C1 segment of cervical spinal cord (tissue), 14 donors: ENCODE measurements around the gene MGAT2.
A peak's percentile ranks its signal among the peaks of the same experiment; 100 is the strongest.
"Not testable (repeated sequence)": the region's sequence is repeated elsewhere in the genome, so short reads cannot be mapped to it uniquely, and the experiment has no call there.

ENCODE experiments used
- DNase-seq, 14 donors: peaks; one replicate each; lab custom pipeline; 2025; lab: John Stamatoyannopoulos, UW

MGAT2 gene

DNA sequence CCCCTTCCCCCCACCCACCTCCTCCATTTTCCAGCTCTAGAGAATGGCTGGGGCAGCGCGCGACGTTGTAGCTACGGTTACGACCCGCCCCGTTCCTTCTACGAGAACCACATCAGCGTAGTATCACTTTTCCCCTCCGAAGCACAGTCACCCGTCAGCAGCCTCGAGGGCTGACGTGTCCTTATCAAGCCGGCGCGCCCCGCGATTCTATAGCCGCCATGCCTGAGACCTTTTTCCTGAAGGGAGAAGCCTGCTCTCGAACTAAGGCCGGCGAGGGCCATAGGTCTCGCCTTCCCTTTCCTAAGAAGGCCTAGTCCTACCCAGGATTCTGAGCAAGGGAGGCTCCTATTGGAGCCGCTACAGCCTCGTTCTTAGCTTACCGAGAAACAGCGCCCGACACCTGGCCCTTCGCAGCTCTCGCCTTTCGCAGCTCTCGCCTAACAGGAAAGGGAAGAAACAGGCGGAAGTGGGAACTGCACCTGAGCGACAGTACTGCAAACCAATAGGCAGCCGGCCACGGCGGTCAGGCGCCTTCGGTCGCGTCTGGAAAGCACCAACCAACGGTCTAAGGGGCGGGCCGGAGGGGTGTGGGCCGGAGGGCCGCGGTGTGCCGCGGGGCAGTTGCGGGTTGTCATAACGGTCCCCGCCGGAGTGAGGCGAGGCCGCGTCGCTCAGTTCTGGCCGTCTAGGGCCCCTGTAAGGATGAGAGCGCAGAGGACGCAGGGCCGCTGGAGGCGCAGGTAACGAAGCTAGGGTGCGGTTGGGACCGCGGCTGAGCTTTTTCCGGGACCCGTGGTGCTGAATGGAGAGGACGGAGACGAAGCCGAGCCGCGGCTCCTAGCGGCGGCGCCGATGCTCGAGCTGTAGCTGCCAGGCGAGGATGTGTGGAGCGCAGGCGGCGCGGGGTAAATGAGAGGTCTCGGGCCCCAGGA is at the start of gene MGAT2, which contains the start of gene RPL36AL:
MGAT2 (plus strand) TSS at position 618 of the 932 bp plus-strand sequence. CDS start 470 bp downstream, outside the sequence.
RPL36AL (minus strand) TSS at position 445 of the 932 bp plus-strand sequence. CDS start 1,522 bp downstream, outside the sequence.
- peak; percentile 77 to 99 (median 96) for DNase-seq

DNA sequence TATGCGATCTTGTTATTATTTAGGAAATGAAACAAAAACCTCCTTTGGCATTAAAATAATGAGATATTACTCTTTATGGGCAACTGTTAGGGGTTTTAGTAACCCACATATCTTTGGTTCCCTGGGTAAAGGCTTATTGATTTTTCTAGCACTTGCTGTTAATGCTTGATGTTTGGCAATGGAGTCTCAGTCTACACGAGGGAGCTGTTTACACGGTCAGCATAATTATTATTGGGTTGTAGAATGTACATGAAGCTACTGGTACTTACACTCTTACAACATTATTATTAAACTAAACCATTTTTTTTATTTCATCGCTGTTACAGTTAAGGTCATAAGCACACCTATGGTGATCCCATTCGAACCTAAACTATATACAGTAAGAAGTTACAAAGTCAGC is 46.6 kb upstream of the MGAT2 start:
- no peak for DNase-seq

DNA sequence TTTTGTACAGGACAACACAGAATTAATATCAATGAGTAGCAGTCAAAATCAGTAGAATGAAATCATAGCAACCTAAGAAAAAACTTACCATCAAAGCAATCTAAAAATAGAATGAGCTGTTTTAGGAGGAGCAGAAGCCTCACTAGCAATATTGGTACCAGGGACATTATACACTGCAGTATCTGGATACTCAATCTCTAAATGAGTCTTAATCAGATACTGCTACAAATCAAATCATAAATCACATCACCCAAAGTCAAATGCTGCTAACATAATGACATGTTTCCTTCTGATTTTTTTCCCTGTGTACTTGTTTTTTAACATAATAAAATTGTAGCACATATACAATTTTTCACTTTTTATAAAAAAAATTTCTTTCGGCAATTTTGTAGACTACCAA is 42.5 kb upstream of the MGAT2 start:
- DNase-seq, result no peak

- no peak for DNase-seq
Measured at GRCh38 chr14:49579841-49580240, 40.8 kb upstream of the MGAT2 start.

DNA sequence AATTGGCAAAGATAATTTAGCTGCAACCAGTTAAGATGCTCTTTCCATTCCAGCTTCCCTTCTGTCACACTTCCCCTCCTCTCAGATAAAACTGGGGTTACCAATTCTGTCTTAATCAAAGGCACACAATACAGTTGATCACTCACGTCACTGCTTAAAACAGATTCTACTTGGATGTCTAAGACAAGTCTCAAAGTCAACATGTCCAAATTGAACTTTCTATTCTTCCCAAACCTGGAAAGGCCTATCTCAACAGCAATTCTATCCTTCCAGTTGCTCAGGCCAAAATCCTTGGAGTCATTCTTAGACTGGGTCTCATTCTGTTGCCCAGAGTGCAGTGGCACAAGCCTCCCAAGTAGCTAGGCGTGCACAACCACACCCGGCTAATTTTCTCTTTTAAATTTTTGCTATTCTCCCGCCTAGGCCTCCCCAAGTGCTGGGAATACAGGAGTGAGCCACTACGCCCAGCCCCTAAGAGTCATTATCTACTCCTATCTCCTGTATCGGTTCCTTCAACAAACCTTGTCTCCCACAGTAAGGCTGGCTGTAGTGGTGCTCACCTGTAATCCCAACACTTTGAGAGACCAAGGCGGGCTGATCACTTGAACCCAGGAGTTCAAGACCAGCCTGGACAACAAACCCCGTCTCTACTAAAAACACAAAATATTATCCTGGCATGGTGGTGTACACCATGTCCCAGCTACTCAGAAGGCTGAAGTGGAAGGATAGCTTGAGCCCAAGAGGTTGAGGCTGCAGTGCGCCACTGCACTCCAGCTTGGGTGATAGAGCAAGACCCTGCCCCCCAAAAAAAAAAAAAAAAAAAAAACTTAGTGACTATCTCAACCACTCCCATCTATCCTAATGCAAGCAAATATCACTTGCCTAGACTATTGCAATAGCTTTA is 39.1 kb upstream of the MGAT2 start:
- no peak for DNase-seq

- DNase-seq, result no peak
Measured at GRCh38 chr14:49582113-49582977, 38.3 kb upstream of the MGAT2 start.

DNA sequence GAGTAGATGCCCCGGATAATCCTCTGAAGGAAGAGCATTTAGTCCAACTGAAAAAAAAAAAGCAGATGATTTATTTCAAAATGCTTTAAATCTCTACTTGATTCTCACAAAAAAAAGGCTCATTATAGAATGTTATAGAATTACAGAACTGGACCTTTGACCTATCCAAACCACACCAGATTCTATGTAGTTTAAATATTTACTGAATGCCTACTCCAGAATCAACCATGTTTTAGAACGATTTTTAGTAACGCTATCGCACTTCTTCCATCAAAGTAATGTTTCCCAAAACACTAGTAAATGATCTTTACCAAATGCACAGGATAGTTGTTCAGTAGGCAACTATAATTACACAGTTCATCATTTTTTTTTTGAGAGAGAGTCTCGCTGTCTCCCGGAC is 37.0 kb upstream of the MGAT2 start:
- no peak for DNase-seq

GRCh38 chr14:49584058-49584457 is 36.5 kb upstream of the MGAT2 start:
- DNase-seq, result peak in 1 of 14 donors; percentile 1

DNA sequence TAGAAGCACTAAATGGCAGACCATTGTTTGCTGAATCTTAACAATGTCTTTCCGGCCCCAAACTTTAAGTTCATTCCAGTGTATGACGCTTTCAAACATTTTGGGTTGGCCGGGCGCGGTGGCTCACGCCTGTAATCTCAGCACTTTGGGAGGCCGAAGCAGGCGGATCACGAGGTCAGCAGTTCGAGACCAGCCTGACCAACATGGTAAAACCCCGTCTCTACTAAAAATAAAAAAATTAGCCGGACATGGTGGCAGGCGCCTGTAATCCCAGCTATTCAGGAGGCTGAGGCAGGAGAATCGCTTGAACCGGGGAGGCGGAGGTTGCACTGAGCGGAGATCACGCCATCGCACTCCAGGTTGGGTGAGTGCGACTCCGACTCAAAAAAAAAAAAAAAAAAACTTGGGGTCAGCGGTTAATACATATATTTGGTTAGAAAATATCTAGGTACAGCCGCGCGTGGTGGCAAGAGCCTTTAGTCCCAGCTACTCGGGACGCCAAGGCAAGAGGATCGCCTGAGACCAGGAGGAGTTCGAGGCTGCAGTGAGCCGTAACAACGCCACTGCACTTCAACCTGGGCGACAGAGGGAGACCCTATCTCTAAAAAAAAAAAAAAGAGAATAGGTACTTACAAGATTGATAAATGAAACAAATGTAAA is 35.5 kb upstream of the MGAT2 start:
- not testable (repeated sequence) for DNase-seq

GRCh38 chr14:49585803-49586672 is 34.6 kb upstream of the MGAT2 start, which contains the start of gene RPS29:
Gene RPS29, minus strand, starts transcription at chr14:49586380. Its CDS starts 34 bp downstream, at chr14:49586346.
- DNase-seq, result peak; percentile 71 to 98 (median 96)

- DNase-seq, result peak in 5 of 14 donors; percentile 30 to 53 (median 38)
Measured at GRCh38 chr14:49586673-49587460, 33.7 kb upstream of the MGAT2 start.

- no peak for DNase-seq
Measured at GRCh38 chr14:49589387-49589786, 31.2 kb upstream of the MGAT2 start.

- DNase-seq, result no peak
Measured at GRCh38 chr14:49593016-49593415, 27.6 kb upstream of the MGAT2 start.

DNA sequence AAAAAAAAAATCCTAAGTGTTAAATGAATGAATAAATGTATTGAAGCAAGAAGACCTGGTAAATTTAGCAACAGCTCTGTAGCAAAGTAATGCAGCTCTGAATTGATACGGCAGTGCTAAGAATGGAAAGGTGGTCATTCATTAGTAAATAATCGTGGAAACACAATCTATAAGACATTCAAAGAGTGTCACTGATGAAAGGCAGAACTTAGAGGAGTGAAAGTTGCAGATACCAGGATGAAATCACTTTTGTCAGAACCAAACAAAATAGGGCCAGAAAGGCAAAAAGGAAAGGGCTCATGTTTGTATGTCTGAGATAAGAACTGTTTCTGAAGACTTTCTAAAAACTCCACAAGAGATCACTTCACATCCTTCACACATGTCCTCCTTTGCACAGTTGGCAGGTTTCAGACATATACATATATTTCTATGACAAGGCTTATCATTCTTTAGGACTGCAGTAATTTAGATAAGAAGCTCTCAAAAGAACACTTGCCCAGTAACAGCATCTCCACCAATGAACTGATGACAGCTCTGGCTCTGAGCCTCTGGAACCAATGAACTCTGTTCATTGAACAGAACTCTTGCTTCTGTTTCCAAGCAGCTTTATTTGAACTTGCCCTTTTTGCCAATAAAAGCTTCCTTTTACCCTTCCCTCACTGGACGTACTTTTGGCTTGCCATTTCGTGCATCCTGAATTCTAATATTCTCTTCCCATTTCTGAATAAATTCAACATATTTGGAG is 26.1 kb upstream of the MGAT2 start:
- peak in 2 of 14 donors; percentile 1 to 6 for DNase-seq

- DNase-seq, result peak in 3 of 14 donors; percentile 31 to 44 (median 33)
Measured at GRCh38 chr14:49598189-49598484, 22.5 kb upstream of the MGAT2 start.

- DNase-seq, result peak; percentile 50 to 86 (median 68)
Measured at GRCh38 chr14:49598485-49599300, 21.9 kb upstream of the MGAT2 start, which contains the start of gene LRR1. Gene LRR1, plus strand, starts transcription at chr14:49598940. Its CDS starts 81 bp downstream, at chr14:49599021.

DNA sequence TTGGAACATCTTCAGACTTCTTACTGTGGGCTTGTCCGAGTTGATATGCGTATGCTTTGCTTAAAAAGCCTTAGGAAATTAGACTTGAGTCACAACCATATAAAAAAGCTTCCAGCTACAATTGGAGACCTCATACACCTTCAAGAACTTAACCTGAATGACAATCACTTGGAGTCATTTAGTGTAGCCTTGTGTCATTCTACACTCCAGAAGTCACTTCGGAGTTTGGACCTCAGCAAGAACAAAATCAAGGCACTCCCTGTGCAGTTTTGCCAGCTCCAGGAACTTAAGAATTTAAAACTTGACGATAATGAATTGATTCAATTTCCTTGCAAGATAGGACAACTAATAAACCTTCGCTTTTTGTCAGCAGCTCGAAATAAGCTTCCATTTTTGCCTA is 13.0 kb upstream of the MGAT2 start:
- DNase-seq, result no peak
